Neural cell (in vitro differentiated cells): ENCODE data around the gene CACNA1A. TPM values are rescaled to one million over a fixed set of nuclear protein-coding genes. Genes with fewer than 3 reads are reported as not detected.
"Not testable (repeated sequence)": the region's sequence is repeated elsewhere in the genome, so short reads cannot be mapped to it uniquely, and the experiment has no call there.

Experiments
- H2AFZ ChIP-seq: fragments of 200-600, 300-800 bp; sonication (generic), shearing (Covaris generic); 2 replicates; pipeline ENCODE4 v1.6.0; 2014; ENCODE audit warnings: low read depth, mild to moderate bottlenecking, antibody characterized with exemption, low read length, moderate library complexity
- H3F3A ChIP-seq: fragments of 200-600 bp; shearing (Covaris generic); 2 replicates; pipeline ENCODE4 v1.6.1; 2016; ENCODE audit warnings: mild to moderate bottlenecking, moderate library complexity, mixed read lengths, antibody characterized with exemption, low read length; ENCODE audit not compliant: insufficient read depth, poor library complexity, severe bottlenecking
- H3K27ac ChIP-seq: fragments of 200-600, 300-800 bp; sonication (generic), shearing (Covaris generic); 2 replicates; pipeline ENCODE4 v1.5.1; 2014; ENCODE audit warnings: mild to moderate bottlenecking, low read length, moderate library complexity
- H3K27me3 ChIP-seq: fragments of 300-800, 200-600 bp; sonication (generic), shearing (Covaris generic); 2 replicates; pipeline ENCODE4 v1.6.0; 2014; ENCODE audit warnings: mild to moderate bottlenecking, low read depth, low read length, moderate library complexity; ENCODE audit not compliant: insufficient read depth
- H3K36me3 ChIP-seq: fragments of 300-800, 200-600 bp; sonication (generic), shearing (Covaris generic); 2 replicates; pipeline ENCODE4 v1.5.1; 2014; ENCODE audit warnings: mild to moderate bottlenecking, antibody characterized with exemption, low read length, moderate library complexity; ENCODE audit not compliant: insufficient read depth
- H3K4me2 ChIP-seq: fragments of 300-800, 200-600 bp; sonication (generic), shearing (Covaris generic); 2 replicates; pipeline ENCODE4 v1.6.0; 2014; ENCODE audit warnings: mild to moderate bottlenecking, low read length
- H3K4me3 ChIP-seq: fragments of 300-800, 200-600 bp; sonication (generic), shearing (Covaris generic); 2 replicates; pipeline ENCODE4 v1.5.1; 2014; ENCODE audit warnings: mild to moderate bottlenecking, low read length, moderate library complexity
- H3K79me2 ChIP-seq: fragments of 200-600 bp; shearing (Covaris generic); replicated peaks from 2 replicates; pipeline ENCODE4 v1.6.0; 2014; ENCODE audit warnings: mild to moderate bottlenecking, low read length, moderate library complexity; ENCODE audit not compliant: insufficient read depth
- H3K9ac ChIP-seq: fragments of 300-800, 200-600 bp; sonication (generic), shearing (Covaris generic); 2 replicates; pipeline ENCODE4 v1.6.1; 2016; ENCODE audit warnings: mild to moderate bottlenecking, low read length, mixed read lengths
- H3K9me2 ChIP-seq: fragments of 200-600 bp; shearing (Covaris generic); 2 replicates; pipeline ENCODE4 v1.6.1; 2016; ENCODE audit warnings: mild to moderate bottlenecking, low read length, mixed read lengths; ENCODE audit not compliant: insufficient read depth
- H3K9me3 ChIP-seq: fragments of 200-600, 300-800 bp; sonication (generic), shearing (Covaris generic); 2 replicates; pipeline ENCODE4 v1.6.1; 2016; ENCODE audit warnings: mild to moderate bottlenecking, mixed run types, low read length, moderate library complexity, mixed read lengths
- H4K20me1 ChIP-seq: fragments of 200-600 bp; shearing (Covaris generic); 2 replicates; pipeline ENCODE4 v1.6.1; 2016; ENCODE audit warnings: mild to moderate bottlenecking, mixed run types; ENCODE audit not compliant: insufficient read depth
- EP300 ChIP-seq: fragments of 450-650 bp; conservative IDR thresholded peaks from 2 replicates; pipeline ENCODE4 v1.6.1; 2014; ENCODE audit warnings: antibody characterized with exemption, mild to moderate bottlenecking, moderate library complexity; ENCODE audit not compliant: poor library complexity, severe bottlenecking
- EZH2 ChIP-seq: fragments of 200-600, 300-800 bp; shearing (Covaris generic), sonication (generic); IDR thresholded peaks from 2 replicates; pipeline ENCODE4 v1.6.1; 2014; ENCODE audit warnings: antibody characterized with exemption, low read length, borderline replicate concordance, mild to moderate bottlenecking; ENCODE audit not compliant: insufficient read depth, poor library complexity, severe bottlenecking
- MXI1 ChIP-seq: fragments of 450-650 bp; conservative IDR thresholded peaks from 2 replicates; pipeline ENCODE4 v1.6.1; 2014; ENCODE audit warnings: antibody characterized with exemption, mild to moderate bottlenecking; ENCODE audit not compliant: poor library complexity, severe bottlenecking
- POLR2AphosphoS5 ChIP-seq: IDR thresholded peaks from 2 replicates; pipeline ENCODE4 v1.6.1; 2012
- RAD21 ChIP-seq: fragments of 450-650 bp; conservative IDR thresholded peaks from 2 replicates; pipeline ENCODE4 v1.6.1; 2014; ENCODE audit warnings: antibody characterized with exemption, mild to moderate bottlenecking, moderate library complexity
- SMC3 ChIP-seq: fragments of 450-650 bp; conservative IDR thresholded peaks from 2 replicates; pipeline ENCODE4 v1.6.1; 2014; ENCODE audit warnings: antibody characterized with exemption, mild to moderate bottlenecking, moderate library complexity; ENCODE audit not compliant: poor library complexity
- TAF1 ChIP-seq: IDR thresholded peaks from 2 replicates; pipeline ENCODE4 v1.6.1; 2012; ENCODE audit warnings: low read depth
- polyA plus RNA-seq: library from polyadenylated mRNA; depleted of rRNA; stranded (reverse); fragments of >200 nt; gene quantifications from 2 replicates; pipeline ENCODE4 v1.2.3, GENCODE V29; 2014
- TF ChIP-seq, protein P1 (sequence below): IDR thresholded peaks from 2 replicates; pipeline ENCODE4 v1.6.1; 2012; ENCODE audit warnings: borderline replicate concordance
- TF ChIP-seq, protein P2 (sequence below): fragments of 450-650 bp; IDR thresholded peaks from 2 replicates; pipeline ENCODE4 v1.5.1; 2014; ENCODE audit warnings: antibody characterized with exemption, mild to moderate bottlenecking, moderate library complexity; ENCODE audit not compliant: poor library complexity, severe bottlenecking

Gene CACNA1A
- polyA plus RNA-seq, 1 donor from 2014 or later: 6.9 TPM

DNA sequence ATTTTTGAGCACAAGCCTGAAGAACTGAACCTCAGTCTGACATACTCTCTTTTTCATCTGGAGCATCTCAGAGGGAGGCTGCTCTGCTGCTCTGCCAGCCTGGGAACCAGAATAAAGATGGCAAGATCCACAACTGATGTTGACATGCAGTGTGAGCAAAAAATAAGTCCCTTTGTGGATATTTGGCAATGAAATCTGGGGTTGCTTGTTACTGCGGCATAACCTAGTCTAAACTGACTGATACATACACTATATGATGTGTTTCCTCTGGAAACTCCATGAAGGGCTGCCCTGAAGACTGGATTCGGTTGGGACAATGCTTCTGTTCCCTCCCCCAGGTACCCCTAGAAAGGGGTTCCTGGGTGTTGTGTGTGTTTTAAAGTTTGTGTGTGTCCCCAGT is 249.4 kb downstream of the CACNA1A start:
- TF ChIP-seq, protein P1, sequence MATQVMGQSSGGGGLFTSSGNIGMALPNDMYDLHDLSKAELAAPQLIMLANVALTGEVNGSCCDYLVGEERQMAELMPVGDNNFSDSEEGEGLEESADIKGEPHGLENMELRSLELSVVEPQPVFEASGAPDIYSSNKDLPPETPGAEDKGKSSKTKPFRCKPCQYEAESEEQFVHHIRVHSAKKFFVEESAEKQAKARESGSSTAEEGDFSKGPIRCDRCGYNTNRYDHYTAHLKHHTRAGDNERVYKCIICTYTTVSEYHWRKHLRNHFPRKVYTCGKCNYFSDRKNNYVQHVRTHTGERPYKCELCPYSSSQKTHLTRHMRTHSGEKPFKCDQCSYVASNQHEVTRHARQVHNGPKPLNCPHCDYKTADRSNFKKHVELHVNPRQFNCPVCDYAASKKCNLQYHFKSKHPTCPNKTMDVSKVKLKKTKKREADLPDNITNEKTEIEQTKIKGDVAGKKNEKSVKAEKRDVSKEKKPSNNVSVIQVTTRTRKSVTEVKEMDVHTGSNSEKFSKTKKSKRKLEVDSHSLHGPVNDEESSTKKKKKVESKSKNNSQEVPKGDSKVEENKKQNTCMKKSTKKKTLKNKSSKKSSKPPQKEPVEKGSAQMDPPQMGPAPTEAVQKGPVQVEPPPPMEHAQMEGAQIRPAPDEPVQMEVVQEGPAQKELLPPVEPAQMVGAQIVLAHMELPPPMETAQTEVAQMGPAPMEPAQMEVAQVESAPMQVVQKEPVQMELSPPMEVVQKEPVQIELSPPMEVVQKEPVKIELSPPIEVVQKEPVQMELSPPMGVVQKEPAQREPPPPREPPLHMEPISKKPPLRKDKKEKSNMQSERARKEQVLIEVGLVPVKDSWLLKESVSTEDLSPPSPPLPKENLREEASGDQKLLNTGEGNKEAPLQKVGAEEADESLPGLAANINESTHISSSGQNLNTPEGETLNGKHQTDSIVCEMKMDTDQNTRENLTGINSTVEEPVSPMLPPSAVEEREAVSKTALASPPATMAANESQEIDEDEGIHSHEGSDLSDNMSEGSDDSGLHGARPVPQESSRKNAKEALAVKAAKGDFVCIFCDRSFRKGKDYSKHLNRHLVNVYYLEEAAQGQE: no peak
- TF ChIP-seq POLR2AphosphoS5 (no peak), RAD21 (no peak), EZH2 (no peak), MXI1 (no peak), TAF1 (no peak), SMC3 (no peak), EP300 (no peak)
- TF ChIP-seq, protein P2, sequence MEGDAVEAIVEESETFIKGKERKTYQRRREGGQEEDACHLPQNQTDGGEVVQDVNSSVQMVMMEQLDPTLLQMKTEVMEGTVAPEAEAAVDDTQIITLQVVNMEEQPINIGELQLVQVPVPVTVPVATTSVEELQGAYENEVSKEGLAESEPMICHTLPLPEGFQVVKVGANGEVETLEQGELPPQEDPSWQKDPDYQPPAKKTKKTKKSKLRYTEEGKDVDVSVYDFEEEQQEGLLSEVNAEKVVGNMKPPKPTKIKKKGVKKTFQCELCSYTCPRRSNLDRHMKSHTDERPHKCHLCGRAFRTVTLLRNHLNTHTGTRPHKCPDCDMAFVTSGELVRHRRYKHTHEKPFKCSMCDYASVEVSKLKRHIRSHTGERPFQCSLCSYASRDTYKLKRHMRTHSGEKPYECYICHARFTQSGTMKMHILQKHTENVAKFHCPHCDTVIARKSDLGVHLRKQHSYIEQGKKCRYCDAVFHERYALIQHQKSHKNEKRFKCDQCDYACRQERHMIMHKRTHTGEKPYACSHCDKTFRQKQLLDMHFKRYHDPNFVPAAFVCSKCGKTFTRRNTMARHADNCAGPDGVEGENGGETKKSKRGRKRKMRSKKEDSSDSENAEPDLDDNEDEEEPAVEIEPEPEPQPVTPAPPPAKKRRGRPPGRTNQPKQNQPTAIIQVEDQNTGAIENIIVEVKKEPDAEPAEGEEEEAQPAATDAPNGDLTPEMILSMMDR: no peak
- no peak overlapping the region for H3K4me2 ChIP-seq
- no peak overlapping the region for H3K9ac ChIP-seq
- no peaks in the 10 kb centered on the region for H3K9me2 ChIP-seq
- H3K79me2 ChIP-seq: no peaks in the 10 kb centered on the region
- H3K36me3 ChIP-seq: peaks cover 7% of the 10 kb centered on the region
- no peaks in the 10 kb centered on the region for H4K20me1 ChIP-seq
- no peak overlapping the region for H3K27ac ChIP-seq
- H3K27me3 ChIP-seq: no peaks in the 10 kb centered on the region
- no peaks in the 10 kb centered on the region for H3F3A ChIP-seq
- no peak overlapping the region for H2AFZ ChIP-seq
- H3K4me3 ChIP-seq: no peak overlapping the region
- H3K9me3 ChIP-seq: no peaks in the 10 kb centered on the region

DNA sequence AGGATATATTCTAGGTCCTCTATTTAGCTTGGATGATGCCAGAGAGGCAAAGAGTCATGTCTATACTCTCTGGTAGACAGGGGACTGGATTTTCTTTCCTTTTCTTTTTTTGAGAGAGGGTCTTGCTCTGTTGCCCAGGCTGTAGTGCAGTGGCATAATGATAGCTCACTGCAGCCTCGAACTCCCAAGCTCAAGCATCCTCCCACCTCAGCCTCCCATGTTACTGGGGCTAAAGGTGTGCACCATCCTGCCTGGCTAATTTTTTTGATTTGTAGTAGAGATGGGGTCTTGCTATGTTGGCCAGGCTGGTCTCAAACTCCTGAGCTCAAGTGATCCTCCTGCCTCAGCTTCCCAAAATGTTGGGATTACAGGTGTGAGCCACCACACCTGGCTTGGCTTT is 249.9 kb downstream of the CACNA1A start:
- not testable (repeated sequence) for H3K27me3 ChIP-seq, H2AFZ ChIP-seq, H3F3A ChIP-seq, H3K27ac ChIP-seq, H4K20me1 ChIP-seq, H3K4me3 ChIP-seq, H3K9me3 ChIP-seq, H3K9ac ChIP-seq, H3K4me2 ChIP-seq, H3K36me3 ChIP-seq, H3K9me2 ChIP-seq, H3K79me2 ChIP-seq

DNA sequence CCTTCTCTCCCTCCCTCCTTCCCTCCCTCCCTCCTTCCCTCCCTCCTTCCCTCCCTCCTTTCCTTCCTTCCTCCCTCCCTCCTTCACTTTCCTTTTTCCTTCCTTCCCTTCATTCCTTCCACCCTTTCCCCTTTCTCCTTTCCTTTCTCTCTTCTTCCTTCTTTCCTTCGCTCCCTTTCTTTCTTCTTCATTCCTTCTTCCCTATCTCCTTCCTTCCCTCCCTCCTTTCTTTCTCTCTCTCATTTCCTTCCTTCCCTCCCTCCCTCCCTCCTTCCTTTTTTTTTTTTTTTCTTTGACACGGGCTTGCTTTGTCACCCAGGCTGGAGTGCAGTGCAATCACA is 250.6 kb downstream of the CACNA1A start:
- no peaks in the 10 kb centered on the region for H3K79me2 ChIP-seq
- H3K9ac ChIP-seq: no peak overlapping the region
- H3K4me3 ChIP-seq: no peak overlapping the region
- peaks cover 7% of the 10 kb centered on the region for H3K36me3 ChIP-seq
- no peaks in the 10 kb centered on the region for H3K27me3 ChIP-seq
- no peaks in the 10 kb centered on the region for H4K20me1 ChIP-seq
- H3K4me2 ChIP-seq: no peak overlapping the region
- no peak overlapping the region for H3K27ac ChIP-seq
- H3K9me3 ChIP-seq: no peaks in the 10 kb centered on the region
- TF ChIP-seq, protein P2: no peak
- TF ChIP-seq POLR2AphosphoS5: no peak
- no peaks in the 10 kb centered on the region for H3K9me2 ChIP-seq
- no peak overlapping the region for H2AFZ ChIP-seq
- H3F3A ChIP-seq: no peaks in the 10 kb centered on the region
